Testis (tissue), 3 donors: ENCODE data around the gene HSFX3. TPM values are rescaled to one million over a fixed set of nuclear protein-coding genes. Genes with fewer than 3 reads are reported as not detected.

Experiments
- DNase-seq: peaks from one replicate; pipeline ENCODE4 v3.0.0-alpha.2; 2019
- H3K27ac ChIP-seq, 2 donors: fragments of 200-600 bp; sonication (generic); one replicate each; pipeline ENCODE4 v1.5.1; 2019
- H3K27me3 ChIP-seq: fragments of 200-600 bp; sonication (generic); one replicate; pipeline ENCODE4 v1.5.1; 2019
- H3K36me3 ChIP-seq: fragments of 200-600 bp; sonication (generic); one replicate; pipeline ENCODE4 v1.5.1; 2017; ENCODE audit warnings: low read depth; ENCODE audit errors: missing control alignments
- H3K4me1 ChIP-seq: fragments of 200-600 bp; sonication (generic); one replicate; pipeline ENCODE4 v1.5.1; 2019
- H3K4me3 ChIP-seq, 2 donors: fragments of 200-600 bp; sonication (generic); one replicate each; pipeline ENCODE4 v1.5.1; 2017 to 2019
- H3K9me3 ChIP-seq: fragments of 200-600 bp; sonication (generic); one replicate; pipeline ENCODE4 v1.5.1; 2017
- CTCF ChIP-seq, 3 experiments: fragments of 450-650 bp in 2 of 3; fragments of 200-600 bp in 1 of 3; sonication (generic) in 1 of 3; IDR thresholded peaks; one replicate each; pipeline ENCODE4 v1.5.1; 2016 to 2019; ENCODE audit warnings: antibody characterized with exemption in 3 of 3, mild to moderate bottlenecking in 2 of 3, moderate library complexity in 1 of 3
- POLR2A ChIP-seq: fragments of 450-650 bp; IDR thresholded peaks from one replicate; pipeline ENCODE4 v1.6.1; 2017; ENCODE audit warnings: antibody characterized with exemption, mild to moderate bottlenecking, moderate library complexity
- WGBS, 2 donors: methylation state at CpG; one replicate each; pipeline ENCODE4 v1.1.5; 2018; 5-methylcytosine and 5-hydroxymethylcytosine counted together
- intact Hi-C: fragments of 100-400 bp; cut with DNase I; formaldehyde crosslinking; loops from one replicate; pipeline ENCODE4 v1.15.1; 2023; ENCODE audit warnings: low total_unique reads
- polyA plus RNA-seq: library from polyadenylated mRNA; stranded (reverse); fragments of 350-450 nt; fragmentation: Illumina TruSeq; extraction: RNeasy Lipid Tissue Mini Kit (QIAGEN cat#74804); gene quantifications from one replicate; pipeline ENCODE4 v1.2.3, GENCODE V29; 2014; ENCODE audit warnings: low read depth, low replicate concordance; ENCODE audit not compliant: insufficient read depth
- total RNA-seq, 2 donors: library from RNA; depleted of rRNA; stranded (reverse); fragments of >200 nt; gene quantifications; one replicate each; pipeline ENCODE4 v1.2.3, GENCODE V29; 2016

The HSFX3 gene
- total and polyA plus RNA-seq, 3 donors from 2014 or later = 5.6 to 16.6 (median 8.7) TPM

- 87 to 91% methylated on average over 7 of the region's 7 CpGs for WGBS, 2 donors
- Histone ChIP-seq H3K4me3 (no peak overlapping the region), H3K27ac (no peak overlapping the region), H3K4me1 (no peaks in the 10 kb centered on the region), H3K36me3 (no peaks in the 10 kb centered on the region), H3K9me3 (no peaks in the 10 kb centered on the region), H3K27me3 (no peaks in the 10 kb centered on the region)
- DNase-seq = no peak
- intact Hi-C loops = no loop called here
- no peak for TF ChIP-seq CTCF (IDR thresholded peaks at IDR 0.05)
- TF ChIP-seq POLR2A = no peak
These were observed 22.0 kb upstream of the HSFX3 start for GRCh38 chrX:149571770-149572169.

GRCh38 chrX:149570668-149571067, 20.9 kb upstream of the HSFX3 start:
- intact Hi-C loops = no loop called here
- TF ChIP-seq CTCF (IDR thresholded peaks at IDR 0.05) = no peak
- no peak for TF ChIP-seq POLR2A
- Histone ChIP-seq H3K4me1 (no peaks in the 10 kb centered on the region), H3K27ac (no peak overlapping the region), H3K27me3 (no peaks in the 10 kb centered on the region), H3K36me3 (no peaks in the 10 kb centered on the region), H3K4me3 (no peak overlapping the region), H3K9me3 (no peaks in the 10 kb centered on the region)
- WGBS, 2 donors = 71 to 81% methylated on average over 6 of the region's 6 CpGs
- DNase-seq = no peak

- TF ChIP-seq CTCF (IDR thresholded peaks at IDR 0.05) (no peak), POLR2A (no peak)
- no peaks in the 10 kb centered on the region for H3K27me3 ChIP-seq
- no peaks in the 10 kb centered on the region for H3K36me3 ChIP-seq
- no peak overlapping the region for H3K4me3 ChIP-seq
- H3K4me1 ChIP-seq = no peaks in the 10 kb centered on the region
- H3K27ac ChIP-seq = no peak overlapping the region
- WGBS, 2 donors = 84 to 88% methylated on average over 2 of the region's 2 CpGs
- H3K9me3 ChIP-seq = no peaks in the 10 kb centered on the region
- intact Hi-C loops = no loop called here
- DNase-seq = no peak
These were observed 20.0 kb upstream of the HSFX3 start for GRCh38 chrX:149569770-149570169.

GRCh38 chrX:149568701-149569296, 19.1 kb upstream of the HSFX3 start:
- no peak overlapping the region for H3K27ac ChIP-seq
- no peak for TF ChIP-seq CTCF (IDR thresholded peaks at IDR 0.05)
- no peaks in the 10 kb centered on the region for H3K27me3 ChIP-seq
- H3K4me1 ChIP-seq = no peaks in the 10 kb centered on the region
- 91 to 92% methylated on average over 5 of the region's 5 CpGs for WGBS, 2 donors
- H3K9me3 ChIP-seq = no peaks in the 10 kb centered on the region
- H3K4me3 ChIP-seq = no peak overlapping the region
- no peaks in the 10 kb centered on the region for H3K36me3 ChIP-seq
- intact Hi-C loops = no loop called here
- no peak for DNase-seq

- Histone ChIP-seq H3K27ac (no peak overlapping the region), H3K27me3 (no peaks in the 10 kb centered on the region), H3K4me3 (no peak overlapping the region), H3K4me1 (no peaks in the 10 kb centered on the region), H3K9me3 (no peaks in the 10 kb centered on the region), H3K36me3 (no peaks in the 10 kb centered on the region)
- 76 to 85% methylated on average over 2 to 7 of the region's 7 CpGs for WGBS, 2 donors
- TF ChIP-seq POLR2A (no peak), CTCF (IDR thresholded peaks at IDR 0.05) (no peak)
- DNase-seq = no peak
- intact Hi-C loops = no loop called here
These were observed 18.1 kb upstream of the HSFX3 start for GRCh38 chrX:149567621-149568417.
